T-helper 1 cell treated with Interleukin-12 subunit alpha and Interleukin-12 subunit beta and Interleukin-4 antibody, amounts not matched to agents 30 μg/mL and 1 μg/mL, for 36 hours (primary cell): ENCODE data around the gene HOXA5.

Experiments used
- H3K27ac Mint-ChIP-seq: one replicate; pipeline ENCODE4 v1.8.0; 2021; ENCODE audit warnings: mild to moderate bottlenecking, mixed read lengths
- H3K27me3 Mint-ChIP-seq: one replicate; pipeline ENCODE4 v1.8.0; 2021; ENCODE audit warnings: low read depth, mixed read lengths
- H3K36me3 Mint-ChIP-seq: one replicate; pipeline ENCODE4 v1.8.0; 2021; ENCODE audit warnings: low read depth, mixed read lengths
- H3K4me1 Mint-ChIP-seq: one replicate; pipeline ENCODE4 v1.8.0; 2021; ENCODE audit warnings: low read depth, mixed read lengths
- H3K4me3 Mint-ChIP-seq: one replicate; pipeline ENCODE4 v1.8.0; 2021; ENCODE audit warnings: mild to moderate bottlenecking, moderate library complexity, mixed read lengths
- H3K9me3 Mint-ChIP-seq: one replicate; pipeline ENCODE4 v1.8.0; 2021; ENCODE audit warnings: mixed read lengths

HOXA5 gene

GRCh38 chr7:27161214-27161720, 17.8 kb upstream of the HOXA5 start:
- no peaks in the 10 kb centered on the region for H3K9me3 Mint-ChIP-seq
- H3K27ac Mint-ChIP-seq: no peak overlapping the region
- H3K4me1 Mint-ChIP-seq: peaks cover 5% of the 10 kb centered on the region
- H3K4me3 Mint-ChIP-seq: peak overlapping the region; percentile 54
- H3K27me3 Mint-ChIP-seq: peaks cover 90% of the 10 kb centered on the region
- H3K36me3 Mint-ChIP-seq: peaks cover 3% of the 10 kb centered on the region

GRCh38 chr7:27160546-27161213, 17.2 kb upstream of the HOXA5 start:
- Mint-ChIP-seq H3K36me3 (peaks cover 3% of the 10 kb centered on the region), H3K4me3 (peak overlapping the region; percentile 54), H3K4me1 (peaks cover 5% of the 10 kb centered on the region), H3K9me3 (no peaks in the 10 kb centered on the region), H3K27me3 (peaks cover 88% of the 10 kb centered on the region), H3K27ac (no peak overlapping the region)

- no peaks in the 10 kb centered on the region for H3K9me3 Mint-ChIP-seq
- H3K4me3 Mint-ChIP-seq: peak overlapping the region; percentile 34
- peaks cover 5% of the 10 kb centered on the region for H3K36me3 Mint-ChIP-seq
- no peak overlapping the region for H3K27ac Mint-ChIP-seq
- peaks cover 89% of the 10 kb centered on the region for H3K27me3 Mint-ChIP-seq
- peaks cover 7% of the 10 kb centered on the region for H3K4me1 Mint-ChIP-seq
Observed at GRCh38 chr7:27160145-27160545, 16.7 kb upstream of the HOXA5 start.

GRCh38 chr7:27159266-27160144, 16.0 kb upstream of the HOXA5 start:
- H3K4me3 Mint-ChIP-seq: no peak overlapping the region
- peaks cover 10% of the 10 kb centered on the region for H3K4me1 Mint-ChIP-seq
- peaks cover 92% of the 10 kb centered on the region for H3K27me3 Mint-ChIP-seq
- H3K27ac Mint-ChIP-seq: no peak overlapping the region
- H3K36me3 Mint-ChIP-seq: peaks cover 5% of the 10 kb centered on the region
- no peaks in the 10 kb centered on the region for H3K9me3 Mint-ChIP-seq

GRCh38 chr7:27158436-27159265, 15.2 kb upstream of the HOXA5 start:
- Mint-ChIP-seq H3K36me3 (peaks cover 5% of the 10 kb centered on the region), H3K4me3 (peak overlapping the region; percentile 7), H3K4me1 (peaks cover 11% of the 10 kb centered on the region), H3K27me3 (peaks cover 92% of the 10 kb centered on the region), H3K9me3 (no peaks in the 10 kb centered on the region), H3K27ac (peak overlapping the region; percentile 73)

GRCh38 chr7:27157702-27158431, 14.4 kb upstream of the HOXA5 start:
- Mint-ChIP-seq H3K36me3 (peaks cover 5% of the 10 kb centered on the region), H3K27me3 (peaks cover 92% of the 10 kb centered on the region), H3K9me3 (no peaks in the 10 kb centered on the region), H3K27ac (peak overlapping the region; percentile 73), H3K4me1 (peaks cover 12% of the 10 kb centered on the region), H3K4me3 (peak overlapping the region; percentile 7)

- peaks cover 90% of the 10 kb centered on the region for H3K27me3 Mint-ChIP-seq
- H3K9me3 Mint-ChIP-seq: no peaks in the 10 kb centered on the region
- peak overlapping the region; percentile 73 for H3K27ac Mint-ChIP-seq
- H3K4me3 Mint-ChIP-seq: peak overlapping the region; percentile 7
- H3K36me3 Mint-ChIP-seq: peaks cover 5% of the 10 kb centered on the region
- peaks cover 12% of the 10 kb centered on the region for H3K4me1 Mint-ChIP-seq
Observed at GRCh38 chr7:27156916-27157701, 13.6 kb upstream of the HOXA5 start.

- Mint-ChIP-seq H3K4me3 (peak within 1 kb of the TSS; percentile 46), H3K27ac (peak within 1 kb of the TSS; percentile 82), H3K4me1 (peaks cover 16% of the 10 kb centered on the region), H3K36me3 (peaks cover 5% of the 10 kb centered on the region), H3K9me3 (no peaks in the 10 kb centered on the region), H3K27me3 (peaks cover 92% of the 10 kb centered on the region)
Observed at GRCh38 chr7:27156508-27156898, 13.0 kb upstream of the HOXA5 start, which contains the start of gene HOXA7. Gene HOXA7, minus strand, starts transcription at chr7:27156675. Its CDS starts 130 bp downstream, at chr7:27156545.

- Mint-ChIP-seq H3K4me1 (peaks cover 19% of the 10 kb centered on the region), H3K27ac (peak overlapping the region; percentile 82), H3K27me3 (peaks cover 94% of the 10 kb centered on the region), H3K9me3 (no peaks in the 10 kb centered on the region), H3K4me3 (no peak overlapping the region), H3K36me3 (peaks cover 5% of the 10 kb centered on the region)
Observed at GRCh38 chr7:27155816-27156507, 12.5 kb upstream of the HOXA5 start.

- H3K27me3 Mint-ChIP-seq: peaks cover 97% of the 10 kb centered on the region
- peak overlapping the region; percentile 46 for H3K4me3 Mint-ChIP-seq
- H3K4me1 Mint-ChIP-seq: peaks cover 20% of the 10 kb centered on the region
- no peaks in the 10 kb centered on the region for H3K9me3 Mint-ChIP-seq
- peak overlapping the region; percentile 82 for H3K27ac Mint-ChIP-seq
- peaks cover 5% of the 10 kb centered on the region for H3K36me3 Mint-ChIP-seq
Observed at GRCh38 chr7:27154901-27155815, 11.7 kb upstream of the HOXA5 start.

- no peaks in the 10 kb centered on the region for H3K9me3 Mint-ChIP-seq
- H3K4me3 Mint-ChIP-seq: no peak overlapping the region
- H3K4me1 Mint-ChIP-seq: peaks cover 18% of the 10 kb centered on the region
- peaks cover 5% of the 10 kb centered on the region for H3K36me3 Mint-ChIP-seq
- peak overlapping the region; percentile 62 for H3K27ac Mint-ChIP-seq
- H3K27me3 Mint-ChIP-seq: peaks cover 96% of the 10 kb centered on the region
Observed at GRCh38 chr7:27154369-27154768, 10.9 kb upstream of the HOXA5 start.

- Mint-ChIP-seq H3K4me1 (peaks cover 18% of the 10 kb centered on the region), H3K36me3 (peaks cover 5% of the 10 kb centered on the region), H3K27me3 (peaks cover 95% of the 10 kb centered on the region), H3K9me3 (no peaks in the 10 kb centered on the region), H3K4me3 (no peak overlapping the region), H3K27ac (peak overlapping the region; percentile 44)
Observed at GRCh38 chr7:27153526-27153925, 10.0 kb upstream of the HOXA5 start.
